HG02981 (cell line): ENCODE results near the gene PRSS33.

Experiments used
- ATAC-seq: cut with Tn5 transposase; IDR thresholded peaks from one replicate; pipeline ENCODE4 v1.9.1; 2021; ENCODE audit warnings: mild to moderate bottlenecking, moderate library complexity; ENCODE audit not compliant: unreplicated experiment

The PRSS33 gene, protein sequence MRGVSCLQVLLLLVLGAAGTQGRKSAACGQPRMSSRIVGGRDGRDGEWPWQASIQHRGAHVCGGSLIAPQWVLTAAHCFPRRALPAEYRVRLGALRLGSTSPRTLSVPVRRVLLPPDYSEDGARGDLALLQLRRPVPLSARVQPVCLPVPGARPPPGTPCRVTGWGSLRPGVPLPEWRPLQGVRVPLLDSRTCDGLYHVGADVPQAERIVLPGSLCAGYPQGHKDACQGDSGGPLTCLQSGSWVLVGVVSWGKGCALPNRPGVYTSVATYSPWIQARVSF

DNA sequence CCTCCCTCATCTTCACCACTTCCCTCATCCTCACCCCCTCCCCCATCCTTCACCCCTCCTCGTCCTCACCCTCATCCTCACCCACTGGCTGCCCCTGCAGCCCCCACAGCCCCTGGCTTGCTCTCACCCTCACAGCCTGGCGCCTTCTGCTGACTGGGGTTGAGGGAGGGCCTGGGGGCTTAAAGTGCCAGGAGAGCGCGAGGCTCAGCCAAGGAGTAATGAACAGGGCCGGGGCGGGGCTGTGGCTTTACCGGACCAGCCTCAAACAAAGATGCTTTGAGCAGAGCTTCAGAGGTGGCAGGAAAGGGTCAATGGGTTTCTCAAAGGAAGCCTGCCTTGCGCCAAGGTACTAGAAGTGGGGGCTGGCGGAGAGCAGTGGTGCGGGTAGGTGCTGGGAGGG lies at the start of gene PRSS33:
TSS of gene PRSS33 (minus strand) at position 155 of the 400 bp plus-strand sequence. CDS start 1,013 bp downstream, outside the sequence.
- ATAC-seq, result no peak

GRCh38 chr16:2836646-2837508 lies 49.5 kb upstream of the PRSS33 start:
- no peak for ATAC-seq

GRCh38 chr16:2835638-2836493 lies 48.5 kb upstream of the PRSS33 start:
- ATAC-seq, result no peak

GRCh38 chr16:2834968-2835367 lies 47.6 kb upstream of the PRSS33 start:
- no peak for ATAC-seq

- no peak for ATAC-seq
Observed at GRCh38 chr16:2833776-2834175, 46.4 kb upstream of the PRSS33 start.

GRCh38 chr16:2831203-2831602 lies 43.8 kb upstream of the PRSS33 start:
- ATAC-seq, result no peak

GRCh38 chr16:2830355-2830695 lies 43.0 kb upstream of the PRSS33 start:
- ATAC-seq, result no peak

DNA sequence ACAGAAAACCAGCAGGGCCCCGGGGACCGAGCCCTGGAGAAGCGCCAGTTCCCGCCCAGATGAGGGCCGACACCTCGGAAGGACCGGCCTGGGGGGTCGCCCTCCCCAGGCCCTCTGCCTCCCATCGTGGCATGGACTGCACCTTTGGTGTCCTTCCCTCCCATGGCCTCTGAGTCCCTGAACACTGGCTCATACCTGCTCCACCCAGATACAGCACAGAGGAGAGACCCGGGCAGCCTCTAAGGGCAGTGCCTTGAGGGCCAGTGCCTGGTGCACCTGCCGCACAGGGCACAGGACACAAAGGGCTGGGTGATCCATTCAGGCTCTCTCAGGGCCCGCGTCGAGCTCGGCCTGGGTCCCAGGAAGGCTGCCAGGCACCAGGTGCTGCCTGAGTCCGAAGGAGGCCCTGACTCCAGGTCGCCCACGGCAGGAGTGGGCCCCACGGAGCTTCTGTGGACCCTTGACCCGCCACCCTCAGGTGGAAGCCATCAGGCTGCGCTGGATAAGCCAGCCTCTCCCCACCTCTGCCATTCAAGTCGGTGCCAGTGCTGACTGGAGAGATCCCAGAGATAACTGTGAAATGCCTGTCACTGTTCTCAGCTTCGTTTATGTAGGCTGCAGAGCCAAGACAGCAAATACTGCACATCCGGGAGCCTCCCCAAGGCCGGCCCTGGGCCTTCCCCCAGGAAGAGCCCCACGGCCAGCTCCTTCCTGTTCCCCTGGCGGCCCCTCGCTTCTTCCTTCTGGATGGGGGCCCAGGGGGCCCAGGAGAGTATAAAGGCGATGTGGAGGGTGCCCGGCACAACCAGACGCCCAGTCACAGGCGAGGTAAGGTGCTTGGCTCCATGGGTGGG lies 42.4 kb upstream of the PRSS33 start, which contains the start of gene ZG16B:
TSS of gene ZG16B (plus strand) at position 803 of the 854 bp plus-strand sequence. CDS start 139 bp downstream, outside the sequence.
- no peak for ATAC-seq

- ATAC-seq, result no peak
Observed at GRCh38 chr16:2828876-2829430, 41.6 kb upstream of the PRSS33 start.

DNA sequence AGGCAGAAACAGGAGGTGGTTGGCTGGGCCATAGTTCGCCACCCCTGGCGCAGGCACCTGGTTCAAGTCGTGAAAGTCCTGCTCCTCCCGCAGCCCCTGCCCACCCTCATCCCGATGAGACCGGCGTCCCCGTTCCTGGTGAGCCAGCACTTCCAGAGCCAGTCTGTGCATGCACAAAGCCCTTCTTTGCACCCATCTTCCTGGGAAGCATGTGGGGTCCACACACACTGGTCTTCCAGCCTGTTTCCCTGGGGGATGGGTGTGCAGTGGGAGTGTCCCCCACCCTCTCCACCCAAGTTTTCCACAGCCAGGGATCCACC lies 41.1 kb upstream of the PRSS33 start:
- no peak for ATAC-seq

GRCh38 chr16:2827831-2828520 lies 40.6 kb upstream of the PRSS33 start:
- no peak for ATAC-seq

- ATAC-seq, result no peak
Observed at GRCh38 chr16:2827374-2827791, 40.0 kb upstream of the PRSS33 start.

DNA sequence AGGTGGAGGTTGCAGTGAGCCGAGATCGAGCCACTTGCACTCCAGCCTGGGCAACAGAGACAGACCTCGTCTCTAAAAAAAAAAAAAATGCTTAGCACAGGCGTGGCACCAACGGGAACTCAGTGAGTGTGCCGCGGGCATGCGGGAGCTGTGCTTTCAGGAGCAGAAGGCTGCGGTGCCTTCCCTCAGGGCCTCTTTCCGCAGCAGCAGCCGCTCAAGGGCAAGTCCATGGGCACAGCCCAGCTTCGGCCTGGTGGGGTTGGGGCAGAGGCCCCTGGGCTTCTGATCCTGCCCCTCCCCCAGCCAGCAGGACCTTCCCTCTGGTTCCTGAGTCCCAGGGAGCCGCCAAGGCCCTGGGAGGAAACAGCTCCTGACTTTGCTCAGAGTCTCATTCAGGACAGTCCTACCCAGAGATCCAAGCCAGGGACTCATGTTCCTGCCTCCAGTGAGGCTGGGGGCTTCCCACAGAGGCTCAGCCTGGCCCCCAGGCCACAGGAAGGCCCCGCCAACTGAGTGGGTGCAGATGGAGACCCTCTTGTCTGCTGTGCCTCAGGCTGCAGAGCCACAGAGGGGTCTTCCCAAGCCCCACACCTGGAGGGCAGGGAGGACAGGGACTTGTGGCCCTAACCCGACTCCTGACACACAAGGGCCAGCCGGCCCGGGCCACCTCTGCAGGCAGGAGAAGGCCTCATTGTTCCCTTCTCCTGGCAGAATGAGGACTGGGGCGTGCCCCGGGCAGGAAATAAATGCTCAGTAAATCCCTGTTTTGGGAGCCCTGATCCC lies 39.4 kb upstream of the PRSS33 start:
- ATAC-seq, result no peak

GRCh38 chr16:2825906-2826305 lies 38.5 kb upstream of the PRSS33 start:
- ATAC-seq, result no peak

GRCh38 chr16:2825049-2825742 lies 37.8 kb upstream of the PRSS33 start:
- no peak for ATAC-seq

DNA sequence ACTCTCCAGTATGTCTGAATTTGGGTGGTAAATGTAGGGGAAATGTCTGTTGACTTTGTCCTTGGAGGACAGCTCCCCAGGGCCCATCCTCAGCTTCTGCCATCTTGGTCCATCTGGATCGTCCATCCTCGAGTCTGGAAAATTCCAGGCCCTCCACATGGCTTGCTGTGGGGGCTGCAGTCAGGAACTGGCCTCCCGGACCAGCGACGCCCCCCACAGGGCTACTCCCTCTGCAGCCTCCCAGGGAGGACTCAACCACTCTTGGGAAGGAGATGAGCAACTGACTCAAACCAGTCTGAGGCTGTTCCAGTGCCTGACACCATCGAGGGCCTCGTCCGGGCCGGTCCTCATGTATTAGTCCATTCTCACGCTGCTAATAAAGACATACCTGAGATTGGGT lies 37.3 kb upstream of the PRSS33 start:
- no peak for ATAC-seq

- no peak for ATAC-seq
Observed at GRCh38 chr16:2822496-2822895, 35.1 kb upstream of the PRSS33 start.

GRCh38 chr16:2822158-2822495 lies 34.8 kb upstream of the PRSS33 start:
- no peak for ATAC-seq
